Skeletal muscle cell (primary cell): ENCODE results near the gene SORBS1.

ENCODE experiments used
- DNase-seq: peaks from one replicate; pipeline ENCODE4 v3.0.0-alpha.2; 2010; ENCODE audit warnings: low read depth
- H3K4me3 ChIP-seq: 2 replicates; pipeline ENCODE4 v1.5.1; 2011; ENCODE audit warnings: low read depth, mild to moderate bottlenecking, control low read depth, low read length, moderate library complexity

SORBS1 gene

GRCh38 chr10:95406651-95407280 lies 154.4 kb downstream of the SORBS1 start:
- no peak overlapping the region for H3K4me3 ChIP-seq
- no peak for DNase-seq

DNA sequence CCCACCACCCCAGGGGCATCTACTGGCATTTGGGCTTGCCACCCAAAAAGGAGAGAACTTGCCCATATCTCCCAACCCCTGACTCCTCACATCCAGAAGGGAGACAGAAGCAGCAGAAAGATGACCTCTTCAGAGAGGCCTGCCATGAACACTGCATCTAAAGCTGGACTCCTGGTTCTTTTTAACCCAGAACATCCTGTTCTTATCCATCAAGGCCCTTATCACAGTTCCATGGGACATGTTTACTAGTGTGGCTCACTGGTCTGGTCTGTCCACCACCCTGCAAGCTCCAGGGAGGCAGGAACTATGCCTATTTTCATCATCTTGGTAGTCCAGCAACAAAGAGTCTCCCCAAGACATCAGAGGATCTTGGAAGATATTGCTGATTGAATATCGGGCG lies 155.5 kb downstream of the SORBS1 start:
- no peak overlapping the region for H3K4me3 ChIP-seq
- no peak for DNase-seq

DNA sequence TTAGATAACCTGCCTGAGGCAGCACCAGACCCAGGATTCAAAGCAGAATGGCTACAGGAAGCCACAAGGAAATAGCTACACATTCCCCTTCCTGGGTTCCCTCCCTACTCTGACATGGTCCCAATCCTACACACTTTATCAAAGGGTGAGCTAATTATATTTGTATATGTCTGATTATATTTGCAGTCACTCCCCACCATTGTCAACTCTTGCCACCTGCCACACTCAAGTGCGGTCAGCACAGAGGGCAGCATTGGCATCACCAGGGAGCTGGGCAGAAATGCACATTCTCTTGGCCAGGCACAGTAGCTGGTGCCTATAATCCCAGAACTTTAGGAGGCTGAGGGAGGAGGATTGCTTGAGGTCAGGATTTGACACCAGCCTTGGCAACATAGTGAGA lies 156.3 kb downstream of the SORBS1 start:
- no peak for DNase-seq
- no peak overlapping the region for H3K4me3 ChIP-seq

GRCh38 chr10:95404462-95404858 lies 156.7 kb downstream of the SORBS1 start:
- DNase-seq: no peak
- H3K4me3 ChIP-seq: no peak overlapping the region

- DNase-seq: no peak
Measured at GRCh38 chr10:95403700-95404461, 157.3 kb downstream of the SORBS1 start.

DNA sequence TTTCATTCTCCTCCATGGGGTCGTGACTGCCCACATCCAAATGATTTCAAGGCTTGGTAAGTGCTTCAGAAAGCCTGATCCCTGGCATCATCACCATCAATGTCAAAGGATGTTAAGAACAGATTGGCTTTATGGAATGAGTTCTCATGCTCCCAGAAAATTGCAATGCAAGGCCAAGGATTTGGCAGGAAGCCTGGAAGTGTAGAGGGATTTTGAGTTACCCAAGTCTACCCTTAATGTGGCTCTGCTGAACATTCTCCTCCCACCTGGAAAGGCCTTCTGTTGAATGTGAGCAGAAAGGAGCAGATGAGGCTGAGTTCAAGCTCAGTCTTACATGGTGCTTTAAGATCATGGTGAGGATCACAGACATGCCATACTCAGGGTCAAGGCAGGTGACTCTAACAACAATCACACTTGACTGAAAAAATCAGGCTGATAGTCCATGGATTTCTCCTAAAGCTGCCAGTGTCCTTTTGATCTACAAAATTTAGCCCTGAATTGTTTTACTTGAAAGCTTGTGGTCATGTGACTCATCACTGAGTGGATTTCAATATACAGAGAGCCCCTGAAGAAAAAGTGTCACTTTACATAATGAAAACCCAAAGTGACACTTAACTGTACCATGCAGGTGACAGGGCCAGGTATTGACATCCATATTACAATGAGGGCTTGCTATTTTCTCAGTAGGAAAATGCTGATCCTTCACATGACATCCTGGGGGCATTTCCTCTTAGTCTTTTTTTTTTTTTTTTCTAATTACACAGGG lies 159.3 kb downstream of the SORBS1 start:
- H3K4me3 ChIP-seq: no peak overlapping the region
- no peak for DNase-seq

More at GRCh38 chr10:95403700-95404461, 157.3 kb downstream of the SORBS1 start:
- no peak overlapping the region for H3K4me3 ChIP-seq

GRCh38 chr10:95400787-95401186 lies 160.4 kb downstream of the SORBS1 start:
- no peak for DNase-seq
- no peak overlapping the region for H3K4me3 ChIP-seq

GRCh38 chr10:95399183-95399582 lies 162.0 kb downstream of the SORBS1 start:
- no peak overlapping the region for H3K4me3 ChIP-seq
- DNase-seq: no peak

GRCh38 chr10:95397747-95398146 lies 163.4 kb downstream of the SORBS1 start:
- no peak for DNase-seq

GRCh38 chr10:95395947-95396449 lies 165.2 kb downstream of the SORBS1 start:
- DNase-seq: no peak
- H3K4me3 ChIP-seq: no peak overlapping the region

More at GRCh38 chr10:95397747-95398146, 163.4 kb downstream of the SORBS1 start:
- no peak overlapping the region for H3K4me3 ChIP-seq

- H3K4me3 ChIP-seq: no peak overlapping the region
- no peak for DNase-seq
Measured at GRCh38 chr10:95394161-95394880, 166.8 kb downstream of the SORBS1 start.

DNA sequence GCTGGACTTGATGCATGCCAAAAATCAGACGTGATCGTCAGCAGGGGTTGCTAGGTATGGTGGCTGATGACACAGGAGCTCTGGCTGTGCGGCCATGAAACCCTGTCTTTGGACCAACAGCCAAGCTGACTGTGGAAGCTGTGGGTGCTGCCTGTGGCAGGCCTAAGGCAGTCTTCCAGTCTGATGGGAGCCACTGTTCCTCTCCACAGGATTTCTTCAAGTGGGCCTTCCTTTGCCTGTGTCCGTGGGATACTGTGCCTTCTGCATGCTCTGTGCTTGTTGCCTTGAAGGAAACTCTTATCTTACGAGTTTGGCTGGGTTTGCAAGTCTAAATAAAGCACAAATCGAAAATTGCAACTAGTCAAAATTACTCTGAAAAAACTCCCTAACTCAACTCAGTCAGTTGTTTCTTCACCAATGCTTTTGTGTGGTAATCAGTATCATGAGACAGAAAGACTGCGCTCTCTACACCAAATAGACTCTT lies 168.4 kb downstream of the SORBS1 start:
- no peak for DNase-seq
- H3K4me3 ChIP-seq: no peak overlapping the region

- DNase-seq: no peak
- H3K4me3 ChIP-seq: no peak overlapping the region
Measured at GRCh38 chr10:95392217-95392584, 169.0 kb downstream of the SORBS1 start.

DNA sequence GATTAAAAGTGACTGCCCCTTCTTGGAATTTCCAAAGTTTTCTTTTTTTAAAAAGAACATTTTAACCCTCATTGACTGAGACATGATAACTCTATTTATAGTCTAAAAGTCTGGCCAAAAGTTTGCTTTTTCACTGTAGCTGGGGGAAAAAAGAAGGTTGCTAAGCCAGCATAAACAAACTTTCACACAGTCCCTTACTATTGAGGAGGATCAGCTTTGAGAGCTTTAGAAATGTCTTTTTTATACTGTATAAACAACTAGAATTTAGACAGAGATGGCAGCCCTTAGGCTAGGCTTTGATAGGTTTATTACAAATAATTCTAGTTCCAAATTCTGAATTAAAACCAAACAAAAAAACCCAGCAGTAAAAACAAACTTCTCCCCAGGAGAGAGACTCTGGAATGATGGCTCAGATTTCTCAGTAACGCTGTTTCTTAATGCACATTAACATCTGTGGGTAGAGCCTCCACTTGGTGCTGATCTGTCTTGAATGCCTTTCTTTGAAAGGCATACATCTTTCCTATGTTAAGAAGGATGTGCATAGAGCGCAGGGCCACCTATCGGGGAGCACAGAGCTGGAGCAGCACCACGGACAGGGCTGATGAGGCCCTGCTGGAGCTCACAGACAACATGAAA lies 169.5 kb downstream of the SORBS1 start:
- peak; percentile 4 for DNase-seq
- H3K4me3 ChIP-seq: no peak overlapping the region

GRCh38 chr10:95391164-95391563 lies 170.0 kb downstream of the SORBS1 start:
- H3K4me3 ChIP-seq: no peak overlapping the region
- DNase-seq: no peak

- DNase-seq: no peak
- H3K4me3 ChIP-seq: no peak overlapping the region
Measured at GRCh38 chr10:95389982-95390381, 171.2 kb downstream of the SORBS1 start.

DNA sequence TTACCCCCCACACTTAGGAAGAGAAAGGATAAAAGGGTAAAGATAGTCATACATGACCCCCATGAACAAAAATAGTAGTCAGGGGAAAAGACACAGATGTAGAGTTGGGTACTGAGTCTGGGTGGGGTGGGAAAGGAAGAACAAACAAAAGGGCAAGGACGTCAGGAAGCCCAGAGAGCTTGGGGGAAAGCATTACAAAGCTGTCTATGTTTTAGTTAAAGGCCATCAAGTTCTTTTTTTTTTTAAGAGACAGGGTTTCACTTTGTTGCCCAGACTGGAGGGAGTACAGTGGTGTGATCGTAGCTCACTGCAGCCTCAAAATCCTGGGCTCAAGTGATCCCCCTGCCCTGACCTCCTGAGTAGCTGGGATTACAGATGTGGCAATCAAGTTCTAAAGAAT lies 172.0 kb downstream of the SORBS1 start:
- no peak for DNase-seq
- no peak overlapping the region for H3K4me3 ChIP-seq

- DNase-seq: no peak
- no peak overlapping the region for H3K4me3 ChIP-seq
Measured at GRCh38 chr10:95388539-95388938, 172.6 kb downstream of the SORBS1 start.

DNA sequence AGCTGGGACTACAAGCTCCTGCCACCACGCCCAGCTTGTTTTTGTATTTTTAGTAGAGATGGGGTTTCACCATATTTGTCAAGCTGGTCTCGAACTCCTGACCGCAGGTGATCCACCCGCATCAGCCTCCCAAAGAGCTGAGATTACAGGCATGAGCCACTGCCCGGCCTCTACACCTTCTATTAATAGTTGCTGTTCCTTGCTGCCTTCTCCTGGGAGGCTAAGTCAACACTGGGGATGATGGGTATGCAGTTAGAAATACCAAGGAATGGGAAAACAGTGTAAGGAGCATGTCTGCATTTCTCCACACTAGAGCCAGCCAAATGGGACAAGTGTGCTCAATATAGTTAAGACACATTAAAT lies 173.1 kb downstream of the SORBS1 start:
- no peak overlapping the region for H3K4me3 ChIP-seq
- DNase-seq: no peak
